HFFc6 (cell line): ENCODE data around the gene DST. TPM values are rescaled to one million over a fixed set of nuclear protein-coding genes. Genes with fewer than 3 reads are reported as not detected.
A peak's percentile ranks its signal among the peaks of the same experiment; 100 is the strongest.

Experiments
- DNase-seq: peaks from one replicate; pipeline ENCODE4 v3.0.0-alpha.2; 2018
- H3K27ac Mint-ChIP-seq: 2 replicates; pipeline ENCODE4 v1.8.0; 2020; ENCODE audit warnings: mild to moderate bottlenecking, mixed read lengths
- H3K27me3 Mint-ChIP-seq: 2 replicates; pipeline ENCODE4 v1.8.0; 2021; ENCODE audit warnings: mild to moderate bottlenecking, moderate library complexity, mixed read lengths; ENCODE audit not compliant: insufficient read depth
- H3K36me3 Mint-ChIP-seq: 2 replicates; pipeline ENCODE4 v1.8.0; 2021; ENCODE audit warnings: low read depth, mixed read lengths
- H3K4me1 Mint-ChIP-seq: 2 replicates; pipeline ENCODE4 v1.8.0; 2020; ENCODE audit warnings: low read depth, mixed read lengths
- H3K4me3 Mint-ChIP-seq: 2 replicates; pipeline ENCODE4 v1.8.0; 2020; ENCODE audit warnings: mild to moderate bottlenecking, moderate library complexity, mixed read lengths
- H3K9me3 Mint-ChIP-seq: 2 replicates; pipeline ENCODE4 v1.8.0; 2020; ENCODE audit warnings: mild to moderate bottlenecking, mixed read lengths
- CTCF ChIP-seq: fragments of 200-600 bp; sonication (generic); IDR thresholded peaks from 2 replicates; pipeline ENCODE4 v1.5.0; 2021; ENCODE audit warnings: antibody characterized with exemption, mild to moderate bottlenecking
- total RNA-seq, 6 experiments: library from RNA; stranded (reverse); fragmentation: NEBNext Ultra II Directional; extraction: Animal tissue kit (Norgen Biotek cat#: 25700); gene quantifications; 2 replicates in 1 of 6; 3 replicates in 5 of 6; pipeline ENCODE4 v1.2.3, GENCODE V29; 2021

Gene DST
- total RNA-seq, 6 experiments from 2014 or later = 246 to 408 (median 279) TPM

DNA sequence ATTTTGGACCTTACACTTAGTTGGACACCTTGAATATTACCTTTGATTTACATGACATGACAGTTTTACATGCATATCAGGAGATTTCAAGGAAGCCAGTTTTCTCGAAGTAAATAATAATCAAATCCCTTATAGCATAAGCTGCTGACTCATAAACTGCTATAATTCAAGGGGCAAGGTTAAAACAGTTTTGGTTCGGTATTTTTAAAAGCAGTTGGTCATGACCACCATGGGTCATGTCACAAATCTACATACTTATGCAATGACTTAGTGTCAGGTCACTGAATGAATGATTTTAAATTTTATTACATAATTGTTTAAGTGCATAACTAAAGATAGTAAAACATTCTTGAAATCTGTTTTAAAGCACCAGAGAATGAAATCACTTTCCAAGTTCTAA is 158.0 kb downstream of the DST start:
- no peak for TF ChIP-seq CTCF
- peak; percentile 74 for DNase-seq
- Mint-ChIP-seq H3K27ac (peak overlapping the region; percentile 74), H3K27me3 (peaks cover 15% of the 10 kb centered on the region), H3K4me3 (peak overlapping the region; percentile 56), H3K9me3 (no peaks in the 10 kb centered on the region), H3K4me1 (peaks cover 51% of the 10 kb centered on the region), H3K36me3 (peaks cover 68% of the 10 kb centered on the region)

- peaks cover 15% of the 10 kb centered on the region for H3K27me3 Mint-ChIP-seq
- H3K36me3 Mint-ChIP-seq = peaks cover 76% of the 10 kb centered on the region
- no peak for TF ChIP-seq CTCF
These were observed 158.8 kb downstream of the DST start for GRCh38 chr6:56483929-56484328.

GRCh38 chr6:56482525-56482924 is 160.2 kb downstream of the DST start:
- H3K36me3 Mint-ChIP-seq = peaks cover 80% of the 10 kb centered on the region
- no peak for DNase-seq
- no peak for TF ChIP-seq CTCF
- H3K4me3 Mint-ChIP-seq = peak overlapping the region; percentile 24; the same call in 1 of the 2 replicates
- peak overlapping the region; percentile 67 for H3K27ac Mint-ChIP-seq
- H3K27me3 Mint-ChIP-seq = peaks cover 15% of the 10 kb centered on the region
- peaks cover 11% of the 10 kb centered on the region for H3K9me3 Mint-ChIP-seq
- peaks cover 61% of the 10 kb centered on the region for H3K4me1 Mint-ChIP-seq

More at GRCh38 chr6:56483929-56484328, 158.8 kb downstream of the DST start:
- H3K27ac Mint-ChIP-seq = peak overlapping the region; percentile 74
- peaks cover 7% of the 10 kb centered on the region for H3K9me3 Mint-ChIP-seq
- peak; percentile 55 for DNase-seq
- peak overlapping the region; percentile 65 for H3K4me3 Mint-ChIP-seq
- H3K4me1 Mint-ChIP-seq = peaks cover 51% of the 10 kb centered on the region

DNA sequence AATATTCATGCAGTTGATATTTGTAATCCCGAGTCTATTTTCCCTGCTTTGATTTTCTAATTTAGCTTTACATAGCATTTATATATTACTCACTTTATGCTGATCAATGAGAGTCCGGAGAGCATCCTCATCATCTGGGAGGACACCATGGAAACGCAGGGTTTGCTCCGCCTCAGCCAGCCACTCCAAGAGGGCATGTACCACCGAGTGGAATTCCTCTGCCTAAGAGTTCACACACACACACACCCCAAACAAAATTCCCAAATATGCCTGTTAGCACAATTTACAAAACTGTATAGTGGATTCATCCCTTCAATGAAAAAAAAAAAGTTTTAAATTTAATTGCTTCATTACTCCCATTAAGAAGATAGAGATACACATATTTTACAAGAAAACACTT is 160.7 kb downstream of the DST start:
- Mint-ChIP-seq H3K4me1 (peaks cover 56% of the 10 kb centered on the region), H3K36me3 (peaks cover 80% of the 10 kb centered on the region), H3K4me3 (no peak overlapping the region), H3K9me3 (peaks cover 11% of the 10 kb centered on the region), H3K27ac (no peak overlapping the region), H3K27me3 (peaks cover 15% of the 10 kb centered on the region)
- no peak for TF ChIP-seq CTCF
- DNase-seq = no peak

DNA sequence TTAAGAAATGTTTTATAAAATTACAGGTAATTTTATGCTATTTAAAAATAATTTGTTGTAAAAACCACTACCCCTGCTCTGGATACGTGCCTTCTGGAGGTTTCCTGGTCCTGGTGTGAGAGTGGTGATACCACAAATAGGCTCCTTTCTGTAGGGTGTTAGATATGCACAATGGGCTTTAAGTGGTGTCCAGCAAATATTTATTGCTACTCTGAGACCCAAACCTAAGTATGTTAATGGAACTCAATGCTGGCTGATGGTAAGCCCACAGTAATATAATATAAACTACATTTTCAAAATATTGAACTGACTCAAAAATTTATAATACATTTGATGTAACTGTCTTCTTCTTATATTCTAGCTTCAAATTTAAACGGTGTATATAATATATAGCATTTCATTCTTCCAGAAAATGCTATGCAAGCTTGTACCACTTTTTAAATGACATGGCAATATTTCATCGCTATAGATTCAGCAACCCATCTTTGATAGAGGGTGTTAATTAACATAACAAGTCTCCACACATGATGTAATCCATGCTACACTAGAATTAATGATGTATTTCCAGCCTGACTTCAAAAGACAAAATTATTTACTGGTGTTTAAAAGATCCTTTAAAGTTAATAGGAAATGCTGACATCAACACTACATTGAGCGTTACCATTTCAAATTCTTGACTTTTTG is 161.9 kb downstream of the DST start:
- Mint-ChIP-seq H3K4me1 (peaks cover 52% of the 10 kb centered on the region), H3K27ac (0 out of 2 replicates have a peak overlapping the region, but pooled peaks have one; percentile 11), H3K27me3 (peaks cover 17% of the 10 kb centered on the region), H3K36me3 (peaks cover 74% of the 10 kb centered on the region), H3K4me3 (no peak overlapping the region), H3K9me3 (peaks cover 13% of the 10 kb centered on the region)
- no peak for TF ChIP-seq CTCF
- DNase-seq = no peak
